SK-N-MC (cell line): Measurements from ENCODE around the gene PXYLP1.

Experiments
- DNase-seq: peaks from one replicate; pipeline ENCODE4 v3.0.0-alpha.2; 2011; ENCODE audit warnings: low read depth, low spot score
- H3K27ac ChIP-seq: fragments of 200-600 bp; sonication (generic); 2 replicates; pipeline ENCODE4 v1.5.1; 2016; ENCODE audit warnings: mixed run types
- H3K36me3 ChIP-seq: fragments of 200-600 bp; sonication (generic); 2 replicates; pipeline ENCODE4 v1.6.1; 2017; ENCODE audit warnings: antibody characterized with exemption, low read length, mixed read lengths; ENCODE audit not compliant: insufficient read depth
- H3K4me3 ChIP-seq: fragments of 200-600 bp; sonication (generic); 2 replicates; pipeline ENCODE4 v1.5.1; 2016
- H3K9ac ChIP-seq: fragments of 200-600 bp; sonication (generic); 2 replicates; pipeline ENCODE4 v1.8.0; 2017; ENCODE audit warnings: mixed run types, mixed read lengths; ENCODE audit not compliant: insufficient read length
- H3K9me3 ChIP-seq: fragments of 200-600 bp; sonication (generic); 2 replicates; pipeline ENCODE4 v1.6.1; 2017; ENCODE audit warnings: low read depth, mild to moderate bottlenecking, antibody characterized with exemption, low read length, moderate library complexity, mixed read lengths
- EZH2 ChIP-seq: fragments of 200-600 bp; sonication (generic); IDR thresholded peaks from one replicate; pipeline ENCODE4 v1.6.1; 2017; ENCODE audit warnings: antibody characterized with exemption
- FOXP2 ChIP-seq: optimal IDR thresholded peaks from 2 replicates; pipeline ENCODE3; 2011; ENCODE audit warnings: mild to moderate bottlenecking, moderate library complexity; ENCODE audit not compliant: insufficient read depth; ENCODE audit errors: extremely low read length, control extremely low read depth
- POLR2AphosphoS5 ChIP-seq: IDR thresholded peaks from 2 replicates; pipeline ENCODE4 v1.6.1; 2012; ENCODE audit warnings: mild to moderate bottlenecking, low read depth, low read length, borderline replicate concordance

Gene PXYLP1

DNA sequence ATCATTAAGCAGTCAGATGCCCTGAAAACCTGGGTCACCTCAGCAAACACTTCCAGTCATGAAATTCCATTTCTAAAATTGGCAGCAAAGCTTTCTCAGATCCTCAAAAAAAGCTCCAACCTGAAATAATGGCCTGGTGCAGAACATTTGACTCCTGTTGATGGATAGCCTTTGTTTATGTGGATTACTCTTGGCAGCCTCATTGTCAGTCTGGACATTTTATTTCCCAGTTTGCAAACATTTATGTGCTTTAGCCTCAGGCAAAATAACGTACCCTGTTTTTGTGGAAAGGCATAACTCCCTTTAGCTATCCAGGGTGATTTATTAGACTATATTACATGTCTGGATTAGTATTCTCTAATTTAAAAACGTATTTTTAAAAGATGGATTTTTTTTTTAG lies 53.9 kb downstream of the PXYLP1 start:
- no peak for TF ChIP-seq FOXP2
- TF ChIP-seq POLR2AphosphoS5: no peak
- TF ChIP-seq EZH2: no peak
- Histone ChIP-seq H3K9me3 (no peaks in the 10 kb centered on the region), H3K36me3 (no peaks in the 10 kb centered on the region), H3K9ac (no peak overlapping the region), H3K27ac (no peak overlapping the region), H3K4me3 (no peak overlapping the region)
- DNase-seq: no peak

DNA sequence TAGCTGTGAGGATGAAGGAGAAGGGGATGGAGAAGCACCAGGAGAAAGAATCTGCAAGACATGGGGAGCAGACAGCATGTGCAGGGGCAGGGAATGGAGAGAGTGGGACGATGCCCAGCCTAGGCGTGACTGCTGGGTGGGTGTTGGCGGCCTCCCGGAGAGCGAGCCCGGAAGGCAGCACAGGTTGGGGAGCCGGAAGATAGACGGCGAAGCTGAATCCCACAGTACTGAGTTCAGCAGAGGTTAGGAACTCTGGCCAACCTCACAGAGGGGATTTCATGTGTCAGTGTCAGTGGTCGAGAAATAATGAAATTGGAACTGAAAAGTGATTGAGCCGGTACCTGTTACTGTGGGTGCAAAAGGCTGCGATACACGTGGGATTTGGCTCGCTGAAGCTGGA lies 55.2 kb downstream of the PXYLP1 start:
- Histone ChIP-seq H3K9me3 (no peaks in the 10 kb centered on the region), H3K4me3 (no peak overlapping the region), H3K9ac (no peak overlapping the region), H3K36me3 (no peaks in the 10 kb centered on the region), H3K27ac (no peak overlapping the region)
- no peak for DNase-seq
- TF ChIP-seq FOXP2 (no peak), POLR2AphosphoS5 (no peak), EZH2 (no peak)

DNA sequence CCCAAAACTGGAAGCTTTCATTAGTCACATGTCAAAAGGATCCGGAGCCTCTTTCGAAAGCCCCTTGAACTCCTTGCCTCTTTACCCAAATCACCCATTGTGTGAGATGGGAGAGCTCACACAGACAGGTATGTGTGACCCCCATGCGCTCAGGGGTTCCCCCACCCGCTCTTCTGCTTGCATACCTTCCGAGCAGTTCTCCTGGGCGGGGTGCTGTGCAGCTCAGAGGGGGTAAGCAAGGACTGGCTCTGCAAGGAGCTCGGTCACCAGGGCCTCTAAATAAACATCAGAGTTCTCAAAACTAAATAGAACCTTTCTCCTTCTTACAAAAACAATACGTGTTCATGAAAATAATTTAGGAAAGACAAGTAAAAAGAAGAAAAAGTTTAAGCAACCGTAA lies 55.7 kb downstream of the PXYLP1 start:
- Histone ChIP-seq H3K4me3 (no peak overlapping the region), H3K36me3 (no peaks in the 10 kb centered on the region), H3K27ac (no peak overlapping the region), H3K9ac (no peak overlapping the region), H3K9me3 (no peaks in the 10 kb centered on the region)
- DNase-seq: no peak
- TF ChIP-seq POLR2AphosphoS5 (no peak), EZH2 (no peak), FOXP2 (no peak)

DNA sequence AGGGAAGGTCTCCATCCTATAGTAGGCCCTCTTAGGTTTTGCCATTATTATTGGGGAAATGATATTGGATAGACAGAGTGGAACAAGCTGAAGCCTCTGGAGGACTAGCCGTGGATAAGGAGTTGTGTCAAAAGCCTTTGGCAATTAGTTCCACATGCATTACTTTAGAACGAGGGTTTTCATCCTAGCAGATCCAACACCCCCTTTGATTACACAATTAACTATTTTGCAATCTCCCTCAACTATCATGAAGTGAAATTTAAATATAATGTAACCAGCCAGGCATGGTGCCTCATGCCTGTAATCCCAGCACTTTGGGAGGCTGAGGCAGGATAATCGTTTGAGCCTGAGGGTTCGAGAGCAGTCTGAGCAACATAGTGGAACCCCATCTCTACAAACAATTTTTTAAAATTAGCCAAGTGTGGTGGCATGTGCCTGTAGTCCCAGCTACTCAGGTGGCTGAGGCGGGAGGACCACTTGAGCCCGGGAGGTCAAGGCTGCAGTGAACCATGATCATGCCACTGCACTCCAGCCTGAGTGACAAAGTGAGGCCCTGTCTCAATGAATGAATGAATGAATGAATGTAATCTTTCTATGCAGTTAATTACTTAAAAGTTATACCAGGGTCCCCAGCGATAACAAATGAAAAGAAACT lies 56.8 kb downstream of the PXYLP1 start:
- no peak overlapping the region for H3K9ac ChIP-seq
- DNase-seq: no peak
- no peaks in the 10 kb centered on the region for H3K36me3 ChIP-seq
- H3K9me3 ChIP-seq: no peaks in the 10 kb centered on the region
- no peak overlapping the region for H3K27ac ChIP-seq
- TF ChIP-seq FOXP2: no peak
- TF ChIP-seq POLR2AphosphoS5: no peak
- no peak for TF ChIP-seq EZH2
- H3K4me3 ChIP-seq: no peak overlapping the region

DNA sequence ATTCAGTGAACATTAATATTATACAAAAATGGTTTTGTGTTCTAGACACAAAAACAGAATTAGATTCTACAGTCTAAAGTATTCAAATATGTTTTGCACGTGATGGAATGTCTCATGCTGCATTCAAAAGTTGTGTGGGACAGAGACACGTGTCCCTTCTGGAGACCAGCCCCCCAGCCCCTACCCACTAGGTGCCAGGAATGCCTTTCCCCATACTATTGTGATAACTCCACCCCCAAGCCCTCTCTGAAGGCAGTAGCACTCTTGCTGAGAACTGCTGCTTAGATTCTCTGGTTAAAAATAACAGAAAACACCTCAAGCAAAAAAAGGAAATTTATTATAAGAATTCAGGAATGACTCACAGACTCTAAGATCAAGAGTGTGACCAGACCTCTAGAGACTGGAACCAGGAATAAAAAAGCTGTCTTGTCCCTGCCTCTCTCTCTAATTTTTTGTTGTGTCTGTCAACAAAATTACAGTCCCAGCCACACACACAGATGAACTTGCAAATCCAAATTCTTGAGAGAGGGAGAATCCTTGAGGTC lies 57.7 kb downstream of the PXYLP1 start:
- no peak for TF ChIP-seq FOXP2
- TF ChIP-seq POLR2AphosphoS5: no peak
- no peak for DNase-seq
- Histone ChIP-seq H3K4me3 (no peak overlapping the region), H3K9me3 (no peaks in the 10 kb centered on the region), H3K36me3 (no peaks in the 10 kb centered on the region), H3K9ac (no peak overlapping the region), H3K27ac (no peak overlapping the region)

DNA sequence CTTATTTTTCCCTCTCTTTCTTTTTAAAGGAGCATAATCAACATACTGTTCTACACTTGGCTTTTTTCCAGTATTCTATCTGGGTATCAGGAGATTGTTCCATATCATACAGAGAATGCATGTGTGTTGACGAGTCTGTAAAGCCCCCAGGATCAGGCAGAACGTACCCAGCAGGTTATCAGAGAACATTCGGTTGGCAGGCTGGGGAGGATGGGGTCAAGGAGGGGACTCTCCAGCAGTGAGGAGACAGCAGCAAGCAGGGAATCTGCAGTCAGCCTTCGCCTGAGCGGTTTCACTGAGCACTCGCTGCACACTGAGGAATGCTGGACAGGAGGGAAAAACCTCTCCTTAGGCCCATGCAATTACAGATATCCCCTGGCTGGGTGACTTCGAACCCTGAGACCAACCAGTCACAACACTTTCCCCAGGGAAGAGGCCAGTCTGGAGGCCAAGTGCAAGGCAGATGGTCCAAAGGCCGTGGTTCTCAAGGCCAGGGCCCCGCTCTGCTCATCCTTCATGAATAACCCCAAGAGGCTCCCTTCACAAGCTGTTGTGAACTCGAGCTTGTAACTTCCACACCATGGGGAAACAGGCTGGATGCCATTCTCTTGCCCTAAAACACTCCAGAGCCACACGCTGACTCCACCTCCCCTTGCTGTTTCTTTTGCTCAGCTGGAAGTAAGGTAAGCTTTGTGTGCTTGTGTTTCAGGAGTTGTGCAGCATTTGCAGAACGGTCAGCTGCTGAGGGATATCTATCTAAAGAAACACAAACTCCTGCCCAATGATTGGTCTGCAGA lies 60.1 kb downstream of the PXYLP1 start:
- Histone ChIP-seq H3K36me3 (no peaks in the 10 kb centered on the region), H3K9ac (no peak overlapping the region), H3K27ac (no peak overlapping the region), H3K9me3 (no peaks in the 10 kb centered on the region), H3K4me3 (no peak overlapping the region)
- DNase-seq: no peak
- TF ChIP-seq POLR2AphosphoS5 (no peak), EZH2 (no peak), FOXP2 (no peak)

DNA sequence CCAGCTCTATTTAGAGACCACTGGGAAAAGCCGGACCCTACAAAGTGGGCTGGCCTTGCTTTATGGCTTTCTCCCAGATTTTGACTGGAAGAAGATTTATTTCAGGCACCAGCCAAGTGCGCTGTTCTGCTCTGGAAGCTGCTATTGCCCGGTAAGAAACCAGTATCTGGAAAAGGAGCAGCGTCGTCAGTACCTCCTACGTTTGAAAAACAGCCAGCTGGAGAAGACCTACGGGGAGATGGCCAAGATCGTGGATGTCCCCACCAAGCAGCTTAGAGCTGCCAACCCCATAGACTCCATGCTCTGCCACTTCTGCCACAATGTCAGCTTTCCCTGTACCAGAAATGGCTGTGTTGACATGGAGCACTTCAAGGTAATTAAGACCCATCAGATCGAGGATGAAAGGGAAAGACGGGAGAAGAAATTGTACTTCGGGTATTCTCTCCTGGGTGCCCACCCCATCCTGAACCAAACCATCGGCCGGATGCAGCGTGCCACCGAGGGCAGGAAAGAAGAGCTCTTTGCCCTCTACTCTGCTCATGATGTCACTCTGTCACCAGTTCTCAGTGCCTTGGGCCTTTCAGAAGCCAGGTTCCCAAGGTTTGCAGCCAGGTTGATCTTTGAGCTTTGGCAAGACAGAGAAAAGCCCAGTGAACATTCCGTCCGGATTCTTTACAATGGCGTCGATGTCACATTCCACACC lies 60.9 kb downstream of the PXYLP1 start:
- no peak overlapping the region for H3K27ac ChIP-seq
- no peak overlapping the region for H3K4me3 ChIP-seq
- DNase-seq: no peak
- TF ChIP-seq POLR2AphosphoS5: no peak
- no peak for TF ChIP-seq FOXP2
- no peak for TF ChIP-seq EZH2
- no peaks in the 10 kb centered on the region for H3K36me3 ChIP-seq
- H3K9ac ChIP-seq: no peak overlapping the region
- no peaks in the 10 kb centered on the region for H3K9me3 ChIP-seq

DNA sequence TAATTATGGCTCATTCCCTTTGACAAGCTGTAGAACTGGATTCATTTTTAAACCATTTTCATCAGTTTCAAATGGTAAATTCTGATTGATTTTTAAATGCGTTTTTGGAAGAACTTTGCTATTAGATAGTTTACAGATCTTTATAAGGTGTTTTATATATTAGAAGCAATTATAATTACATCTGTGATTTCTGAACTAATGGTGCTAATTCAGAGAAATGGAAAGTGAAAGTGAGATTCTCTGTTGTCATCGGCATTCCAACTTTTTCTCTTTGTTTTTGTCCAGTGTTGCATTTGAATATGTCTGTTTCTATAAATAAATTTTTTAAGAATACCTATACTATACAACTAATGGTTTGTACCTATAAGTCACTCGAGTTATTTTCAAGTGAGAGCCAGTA lies 62.7 kb downstream of the PXYLP1 start:
- Histone ChIP-seq H3K9ac (no peak overlapping the region), H3K9me3 (no peaks in the 10 kb centered on the region), H3K36me3 (no peaks in the 10 kb centered on the region), H3K27ac (no peak overlapping the region), H3K4me3 (no peak overlapping the region)
- TF ChIP-seq POLR2AphosphoS5: no peak
- no peak for TF ChIP-seq FOXP2
- TF ChIP-seq EZH2: no peak
- DNase-seq: no peak
